Measurements from ENCODE around the gene TRAF5.
"Not testable (repeated sequence)": the region's sequence is repeated elsewhere in the genome, so short reads cannot be mapped to it uniquely, and the experiment has no call there.

Gene TRAF5

DNA sequence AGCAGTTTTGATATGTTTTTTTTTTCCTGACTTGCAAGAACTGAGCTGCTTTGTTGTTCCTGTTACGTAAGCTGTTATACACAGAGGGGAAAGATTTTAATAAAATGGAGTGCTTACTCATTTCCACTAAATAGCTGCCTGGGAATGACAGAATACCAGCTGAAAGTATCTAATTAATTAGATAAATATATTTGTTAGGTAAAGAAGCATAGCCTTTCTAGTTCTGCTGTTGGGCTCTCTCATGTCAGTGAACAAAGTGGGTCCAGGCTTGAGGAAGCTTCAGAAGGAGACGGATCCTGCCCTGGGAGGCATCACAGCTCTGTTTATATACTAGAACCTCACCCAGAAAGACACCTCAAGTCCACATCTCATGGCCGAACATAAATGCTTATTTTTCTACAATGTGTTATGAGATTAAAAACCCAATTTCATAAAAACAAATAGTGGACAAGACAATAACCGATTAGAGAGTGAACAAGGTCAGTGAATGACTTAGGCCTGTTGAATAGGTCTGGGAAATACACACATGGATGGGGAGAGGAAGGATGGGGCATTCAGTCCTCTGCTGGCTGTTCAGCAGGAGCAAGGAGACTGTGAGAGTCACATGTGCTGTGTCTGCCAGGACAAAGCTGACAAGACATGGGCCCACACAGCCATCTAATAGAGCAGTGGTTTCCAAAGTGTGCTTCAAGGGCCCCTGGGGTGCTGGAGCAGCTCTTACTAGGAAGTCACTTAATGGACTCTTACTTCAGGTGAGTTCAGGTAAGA lies 20.6 kb downstream of the TRAF5 start:
- DNase-seq, result no peak

DNA sequence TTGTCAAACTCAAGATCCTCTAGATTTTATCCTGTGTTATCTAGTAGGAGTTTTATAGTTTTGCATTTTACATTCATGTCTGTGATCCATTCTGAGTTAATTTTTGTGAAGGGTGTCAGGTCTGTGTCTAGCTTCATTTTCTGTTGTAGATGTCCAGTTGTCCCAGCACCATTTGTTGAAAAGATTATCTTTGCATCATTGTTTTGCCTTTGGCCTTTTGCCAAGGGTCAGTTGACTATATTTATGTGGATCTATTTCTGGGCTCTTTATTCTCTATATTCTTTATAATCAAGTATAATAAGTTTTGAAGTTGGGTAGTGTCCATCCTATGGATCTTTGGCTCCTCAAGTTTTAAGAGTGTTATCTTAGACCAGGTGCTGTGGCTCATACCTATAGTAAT lies 21.9 kb downstream of the TRAF5 start:
- DNase-seq, result no peak

DNA sequence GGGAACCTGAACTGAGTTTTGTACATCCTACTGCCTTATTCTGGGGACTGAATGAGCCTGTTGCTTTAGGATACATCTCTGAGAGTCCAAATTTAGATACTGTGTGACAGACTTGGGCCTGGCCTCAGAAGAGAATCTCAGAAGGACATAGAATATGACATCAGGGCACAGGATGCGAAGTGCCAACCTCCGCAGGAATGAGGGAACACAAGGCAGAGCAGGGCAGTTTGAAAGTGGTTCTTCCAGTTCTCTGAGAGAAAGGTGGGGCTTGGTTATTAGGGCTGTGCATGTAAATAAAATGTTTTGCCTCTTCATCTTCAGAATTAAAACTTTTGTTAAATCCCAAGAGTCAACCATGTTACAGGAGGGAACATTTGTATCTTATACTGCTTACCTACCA lies 23.1 kb downstream of the TRAF5 start:
- no peak for DNase-seq

DNA sequence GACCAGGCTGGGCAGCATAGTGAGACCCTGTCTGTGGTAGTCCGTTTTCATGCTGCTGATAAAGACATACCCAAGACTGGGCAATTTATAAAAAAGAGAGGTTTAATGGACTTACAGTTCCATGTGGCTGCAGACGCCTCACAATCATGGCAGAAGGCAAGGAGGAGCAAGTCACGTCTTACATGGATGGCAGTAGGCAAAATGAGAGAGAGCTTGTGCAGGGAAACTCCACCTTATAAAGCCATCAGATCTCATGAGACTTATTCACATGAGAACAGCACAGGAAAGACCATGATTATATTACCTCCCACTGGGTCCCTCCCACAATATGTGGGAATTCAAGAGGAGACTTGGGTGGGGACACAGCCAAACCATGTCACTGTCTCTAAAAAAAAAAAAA lies 25.4 kb downstream of the TRAF5 start:
- not testable (repeated sequence) for DNase-seq

DNA sequence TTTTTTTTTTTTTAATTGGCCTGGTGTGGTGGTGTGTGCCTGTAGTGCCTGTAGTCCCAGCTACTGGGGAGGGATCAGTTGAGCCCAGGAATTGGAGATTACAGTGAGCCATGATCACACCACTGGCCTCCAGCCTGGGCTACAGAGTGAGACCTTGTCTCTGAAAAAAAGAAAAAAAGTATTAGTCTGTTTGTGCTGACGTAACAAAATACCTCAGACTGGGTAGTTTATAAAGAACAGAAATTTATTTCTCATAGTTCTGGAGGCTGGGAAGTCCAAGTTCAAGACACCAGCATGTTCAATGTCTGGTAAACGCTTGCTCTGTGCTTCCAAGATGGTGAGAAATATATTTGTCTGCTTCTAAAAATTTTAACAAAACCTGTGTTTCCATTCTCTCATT lies 25.8 kb downstream of the TRAF5 start:
- no peak for DNase-seq

DNA sequence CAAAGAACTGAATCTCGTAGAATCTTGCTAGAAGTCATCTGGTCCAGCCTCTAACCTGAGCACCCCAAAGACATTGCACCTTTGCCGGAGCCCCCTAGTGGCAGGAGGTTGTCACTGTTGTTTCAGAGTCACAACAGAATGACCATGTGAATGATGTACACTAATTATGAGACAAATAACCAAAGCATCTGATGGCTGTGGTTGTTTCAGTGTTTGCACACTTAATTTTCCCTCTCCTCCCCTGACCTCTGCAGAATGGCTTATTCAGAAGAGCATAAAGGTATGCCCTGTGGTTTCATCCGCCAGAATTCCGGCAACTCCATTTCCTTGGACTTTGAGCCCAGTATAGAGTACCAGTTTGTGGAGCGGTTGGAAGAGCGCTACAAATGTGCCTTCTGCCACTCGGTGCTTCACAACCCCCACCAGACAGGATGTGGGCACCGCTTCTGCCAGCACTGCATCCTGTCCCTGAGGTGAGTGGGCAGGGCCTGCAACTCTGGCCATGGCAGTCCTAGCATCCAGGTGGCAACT lies 26.4 kb downstream of the TRAF5 start:
- DNase-seq, result no peak

DNA sequence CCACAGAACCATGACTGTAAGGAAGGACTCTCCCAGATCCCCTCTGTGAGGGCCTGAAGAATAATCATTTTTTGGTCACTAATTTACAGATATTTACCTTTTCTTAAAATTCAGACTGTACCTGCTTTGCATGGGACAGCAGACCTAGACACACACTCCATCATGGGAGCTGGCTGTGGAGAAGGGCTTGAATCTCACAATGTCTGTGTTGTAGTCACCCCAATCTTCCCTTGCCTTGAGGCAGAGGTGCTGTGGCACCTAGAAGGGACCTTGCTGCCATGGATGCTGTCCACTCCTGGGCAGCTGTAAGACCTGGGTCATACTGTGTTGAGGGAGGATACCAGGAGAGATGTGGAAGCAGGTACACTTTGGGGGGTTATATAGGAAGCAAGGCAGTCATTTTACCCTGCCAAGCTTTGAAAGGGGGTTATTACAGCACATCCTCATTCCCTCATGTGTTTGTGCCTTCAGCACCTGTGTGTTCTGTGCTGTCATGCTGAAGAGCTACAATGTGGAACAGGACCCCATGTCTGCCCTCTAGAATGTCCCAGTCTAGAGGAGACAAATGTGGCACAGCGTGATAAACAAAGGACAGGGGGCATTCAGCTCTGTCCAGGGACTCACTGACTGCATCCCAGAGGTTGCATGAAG lies 27.1 kb downstream of the TRAF5 start:
- no peak for DNase-seq

DNA sequence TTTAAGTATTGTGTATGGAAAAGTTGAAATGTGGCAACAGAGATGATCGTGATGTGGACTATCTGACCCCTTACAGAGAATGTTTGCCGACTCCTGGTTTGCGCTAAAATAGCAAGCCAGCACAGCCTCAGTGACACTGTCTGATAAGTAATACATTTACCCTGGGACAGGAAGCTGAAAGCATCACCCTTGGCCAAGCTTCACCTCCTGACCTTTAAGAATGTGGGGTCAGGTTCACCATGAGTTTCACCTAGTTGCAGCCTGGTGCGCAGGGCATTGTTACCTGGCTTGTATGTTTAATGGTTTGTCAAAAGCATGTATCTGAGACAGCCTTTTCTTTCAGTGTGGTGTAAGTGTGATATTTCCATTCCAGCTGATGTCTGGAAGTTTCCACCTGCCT lies 29.2 kb downstream of the TRAF5 start:
- DNase-seq, result no peak

DNA sequence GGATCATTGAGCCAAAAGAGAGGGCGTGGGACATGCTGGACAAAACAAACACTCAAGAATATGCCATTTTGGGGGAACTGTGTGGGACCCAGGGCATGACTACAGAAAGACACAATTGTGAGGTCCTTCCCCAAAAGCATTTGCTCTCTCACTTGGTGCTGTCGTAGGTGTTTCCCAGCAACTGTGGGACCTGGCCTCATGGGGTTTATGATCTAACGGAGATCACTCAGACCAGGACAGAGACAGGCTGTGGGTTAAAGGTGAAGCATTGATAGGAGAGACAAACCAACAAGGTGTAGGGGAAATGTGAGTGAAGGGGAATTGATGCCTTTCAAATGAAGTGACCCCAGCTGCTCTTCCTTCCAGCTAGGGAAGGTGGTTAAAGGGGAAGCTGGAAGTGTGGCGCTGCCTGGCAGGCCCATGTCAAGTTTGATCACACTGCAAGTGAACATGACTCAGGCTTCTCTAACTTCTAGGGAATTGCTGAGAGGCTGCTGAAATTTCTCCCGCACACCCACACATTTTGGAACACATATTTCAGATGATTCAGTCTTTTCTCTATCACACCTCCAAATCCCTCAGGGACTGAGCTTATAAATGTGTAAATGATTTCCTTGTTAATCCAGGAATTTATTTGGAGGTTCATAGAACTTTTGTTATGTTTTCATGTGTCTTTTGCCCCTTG lies 30.2 kb downstream of the TRAF5 start:
- DNase-seq, result no peak

DNA sequence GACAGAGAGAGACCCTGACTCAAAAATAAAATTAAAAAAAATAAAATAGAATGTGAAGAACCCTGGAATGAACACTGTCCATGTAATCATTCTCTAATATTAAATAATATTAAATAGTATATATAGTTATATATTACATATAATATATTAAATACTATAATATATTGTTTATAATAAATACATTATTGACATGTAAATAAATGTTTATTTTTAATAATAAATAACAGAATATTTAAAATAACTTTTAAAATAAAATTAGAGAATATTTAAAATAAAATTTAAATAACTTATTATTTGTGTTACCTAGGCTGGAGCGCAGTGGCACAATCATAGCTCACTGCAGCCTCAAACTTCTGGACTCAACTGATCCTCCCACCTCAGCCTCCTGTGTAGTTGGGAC lies 32.1 kb downstream of the TRAF5 start:
- DNase-seq, result no peak

DNA sequence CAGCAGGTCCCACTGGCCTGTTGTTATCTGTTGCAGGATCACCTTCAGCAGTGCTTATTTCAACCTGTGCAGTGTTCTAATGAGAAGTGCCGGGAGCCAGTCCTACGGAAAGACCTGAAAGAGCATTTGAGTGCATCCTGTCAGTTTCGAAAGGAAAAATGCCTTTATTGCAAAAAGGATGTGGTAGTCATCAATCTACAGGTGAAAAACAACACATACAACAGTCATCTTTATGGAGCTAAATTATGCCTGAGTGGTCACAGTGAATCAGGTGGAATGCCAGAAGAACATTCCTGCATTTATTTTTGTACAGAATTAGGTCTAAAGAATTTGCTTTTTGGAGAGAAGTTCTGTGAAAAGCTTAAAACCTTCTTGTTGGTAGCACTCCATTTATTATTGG lies 33.2 kb downstream of the TRAF5 start:
- DNase-seq, result no peak

DNA sequence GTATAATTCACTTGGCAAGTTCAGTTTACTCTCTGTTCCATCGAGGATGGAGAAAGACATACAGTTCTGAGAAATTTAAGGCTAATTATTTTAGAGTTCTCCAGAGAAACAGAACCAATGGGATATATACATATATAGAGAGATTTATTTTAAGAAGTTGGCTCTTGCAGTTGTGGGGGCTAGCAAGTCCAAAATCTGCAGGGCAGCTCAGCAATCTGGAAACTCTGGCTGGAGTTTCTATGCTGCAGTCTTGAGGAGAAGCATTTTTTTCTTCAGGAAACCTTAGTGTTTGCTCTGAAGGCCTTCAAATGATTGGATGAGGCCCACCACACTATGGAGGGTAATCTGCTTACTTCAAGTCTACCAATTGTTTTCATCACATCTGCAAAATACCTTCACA lies 34.6 kb downstream of the TRAF5 start:
- no peak for DNase-seq

DNA sequence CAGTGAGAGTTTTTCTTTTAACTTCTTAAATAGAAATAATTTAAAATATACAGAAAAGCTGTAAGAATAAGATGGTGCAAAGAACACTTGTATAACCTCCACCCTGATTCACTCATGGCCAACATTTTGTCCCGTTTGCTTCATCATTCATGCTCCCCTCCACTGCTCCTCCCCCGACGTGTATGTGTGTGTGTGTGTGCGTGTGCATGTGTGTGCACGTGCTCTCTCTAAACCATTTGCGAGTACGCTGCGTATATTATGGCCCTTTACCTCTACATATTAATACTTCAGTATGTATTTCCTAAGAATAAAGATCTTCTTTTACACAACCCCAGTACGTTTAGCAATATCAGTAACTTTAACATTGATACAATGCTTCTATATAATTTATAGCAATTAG lies 43.0 kb downstream of the TRAF5 start:
- DNase-seq, result no peak

DNA sequence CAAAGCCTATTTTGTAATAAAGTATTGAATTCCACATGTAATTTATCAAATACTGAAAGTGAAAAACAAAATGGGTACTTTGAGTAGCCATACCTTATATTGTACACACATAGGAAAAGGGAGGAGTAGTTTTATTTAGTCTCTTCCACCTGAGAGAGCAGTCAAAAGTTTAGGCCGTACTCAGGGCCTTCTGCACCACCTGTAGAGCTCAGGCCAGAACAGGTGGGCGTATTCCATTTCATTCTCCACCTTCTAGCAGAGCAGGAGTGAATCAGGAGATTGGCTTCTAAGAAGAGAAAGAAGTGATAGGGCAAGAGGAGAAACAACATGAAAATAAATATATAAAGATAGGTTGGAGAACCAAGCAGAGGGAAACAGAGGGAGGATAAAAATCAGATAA lies 44.0 kb downstream of the TRAF5 start:
- no peak for DNase-seq

DNA sequence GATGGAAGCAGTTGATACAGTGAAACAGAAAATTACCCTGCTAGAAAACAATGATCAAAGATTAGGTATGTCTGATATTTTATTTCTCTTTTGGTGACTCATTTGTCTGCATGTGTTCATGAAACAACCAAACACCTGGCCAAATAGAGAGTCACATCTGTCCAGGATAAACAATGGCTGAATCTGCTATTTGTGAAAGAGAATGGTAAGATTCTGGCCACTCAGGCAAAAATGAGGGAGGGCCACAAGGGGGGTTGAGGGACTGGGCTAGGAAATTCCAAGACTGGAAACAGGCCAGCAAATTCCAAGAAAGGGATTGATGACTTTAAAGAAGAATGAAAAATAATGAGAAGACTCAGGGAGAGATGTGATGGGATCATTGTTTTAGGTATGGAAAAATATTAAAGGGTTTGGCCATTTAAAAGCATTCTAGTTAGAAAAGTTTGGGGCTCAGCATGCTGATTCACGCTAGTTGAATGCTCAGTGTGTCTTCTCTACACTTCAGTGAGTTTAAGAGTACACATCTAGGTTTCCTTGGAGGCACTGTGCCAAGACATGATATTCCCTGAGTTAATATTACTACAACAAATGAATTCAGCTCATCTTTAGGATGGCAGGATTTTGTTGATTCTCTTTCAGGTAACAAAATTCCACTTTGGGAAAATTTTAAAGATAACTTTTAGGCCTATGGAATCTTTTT lies 44.9 kb downstream of the TRAF5 start:
- no peak for DNase-seq

DNA sequence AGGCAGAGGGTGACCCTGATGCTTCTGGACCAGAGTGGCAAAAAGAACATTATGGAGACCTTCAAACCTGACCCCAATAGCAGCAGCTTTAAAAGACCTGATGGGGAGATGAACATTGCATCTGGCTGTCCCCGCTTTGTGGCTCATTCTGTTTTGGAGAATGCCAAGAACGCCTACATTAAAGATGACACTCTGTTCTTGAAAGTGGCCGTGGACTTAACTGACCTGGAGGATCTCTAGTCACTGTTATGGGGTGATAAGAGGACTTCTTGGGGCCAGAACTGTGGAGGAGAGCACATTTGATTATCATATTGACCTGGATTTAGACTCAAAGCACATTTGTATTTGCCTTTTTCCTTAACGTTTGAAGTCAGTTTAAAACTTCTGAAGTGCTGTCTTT lies 45.8 kb downstream of the TRAF5 start:
- no peak for DNase-seq

DNA sequence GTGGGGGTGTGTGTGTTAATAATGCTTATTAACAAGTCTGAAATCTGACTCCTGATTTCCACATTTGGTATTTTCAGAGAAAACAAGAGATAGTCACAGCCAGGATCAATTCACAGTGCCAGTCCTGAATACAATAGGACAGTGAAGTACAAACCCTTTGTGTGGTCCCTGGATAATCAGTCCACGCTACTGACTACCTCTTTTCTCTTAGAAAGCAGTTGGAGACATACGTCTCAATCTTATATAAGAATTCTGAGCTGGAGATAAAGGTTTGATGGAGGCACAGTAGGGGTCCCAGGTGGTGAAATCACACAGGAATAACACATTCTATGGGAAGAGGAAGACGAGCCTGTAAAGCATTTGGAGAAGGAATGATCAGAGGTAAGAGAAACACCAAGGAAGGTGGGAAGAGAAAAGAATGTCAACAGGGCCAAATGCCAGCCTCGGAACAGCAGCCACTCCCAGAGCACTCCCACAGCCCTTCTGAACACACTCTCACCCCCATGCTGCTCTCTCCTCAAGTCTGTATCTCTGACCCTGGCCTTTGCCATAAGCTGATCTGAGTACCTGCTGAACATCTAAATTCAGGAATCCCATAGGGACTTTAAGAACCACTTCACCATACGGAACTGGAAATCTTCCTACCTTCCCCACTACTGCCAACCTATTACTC lies 48.6 kb downstream of the TRAF5 start:
- no peak for DNase-seq

DNA sequence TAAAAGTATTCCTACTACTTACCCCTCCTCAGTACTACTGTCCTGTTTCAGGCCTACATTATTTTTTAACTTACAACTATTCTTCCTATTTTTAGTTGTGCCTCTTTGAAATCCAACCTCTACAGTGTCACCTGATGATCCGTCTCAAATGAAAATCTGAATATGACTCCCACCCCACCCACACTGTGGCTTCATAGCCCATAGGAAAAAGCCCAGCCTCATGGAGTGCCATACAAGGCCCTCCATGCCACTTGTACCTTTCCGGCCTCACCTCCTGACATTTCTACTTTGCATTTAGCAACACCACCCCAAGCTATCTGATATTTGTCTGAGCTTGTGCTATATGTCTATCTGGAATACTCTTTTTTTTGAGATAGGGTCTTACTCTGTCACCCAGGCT lies 49.3 kb downstream of the TRAF5 start:
- DNase-seq, result no peak

DNA sequence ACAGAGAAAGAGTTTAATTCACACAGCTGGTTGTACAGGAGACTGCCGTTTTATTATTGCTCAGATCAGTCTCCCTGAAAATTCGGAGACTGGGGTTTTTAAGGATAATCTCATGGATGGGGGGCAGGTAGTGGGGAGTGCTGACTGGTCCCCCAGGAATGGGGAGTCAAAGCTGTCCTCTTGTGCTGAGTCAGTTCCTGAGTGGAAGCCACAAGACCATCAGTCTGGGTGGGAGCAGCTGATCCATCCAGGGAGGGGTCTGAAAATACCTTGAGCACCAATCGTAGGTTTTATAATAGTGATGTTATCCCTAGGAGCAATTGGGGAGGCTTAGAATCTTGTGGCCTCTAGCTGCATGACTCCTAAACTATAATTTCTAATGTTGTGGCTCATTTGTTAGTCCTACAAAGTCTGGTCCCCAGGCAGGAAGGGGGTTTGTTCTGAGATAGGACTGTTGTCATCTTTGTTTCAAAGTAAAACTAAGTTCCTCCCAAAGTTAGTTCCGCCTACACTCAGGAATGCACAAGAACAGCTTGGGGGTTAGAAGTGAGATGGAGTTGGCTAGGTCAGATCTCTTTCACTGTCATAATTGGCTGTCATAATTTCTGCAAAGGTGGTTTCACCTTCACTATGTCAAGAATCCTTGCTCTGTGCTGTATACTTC lies 50.3 kb downstream of the TRAF5 start:
- DNase-seq, result no peak

DNA sequence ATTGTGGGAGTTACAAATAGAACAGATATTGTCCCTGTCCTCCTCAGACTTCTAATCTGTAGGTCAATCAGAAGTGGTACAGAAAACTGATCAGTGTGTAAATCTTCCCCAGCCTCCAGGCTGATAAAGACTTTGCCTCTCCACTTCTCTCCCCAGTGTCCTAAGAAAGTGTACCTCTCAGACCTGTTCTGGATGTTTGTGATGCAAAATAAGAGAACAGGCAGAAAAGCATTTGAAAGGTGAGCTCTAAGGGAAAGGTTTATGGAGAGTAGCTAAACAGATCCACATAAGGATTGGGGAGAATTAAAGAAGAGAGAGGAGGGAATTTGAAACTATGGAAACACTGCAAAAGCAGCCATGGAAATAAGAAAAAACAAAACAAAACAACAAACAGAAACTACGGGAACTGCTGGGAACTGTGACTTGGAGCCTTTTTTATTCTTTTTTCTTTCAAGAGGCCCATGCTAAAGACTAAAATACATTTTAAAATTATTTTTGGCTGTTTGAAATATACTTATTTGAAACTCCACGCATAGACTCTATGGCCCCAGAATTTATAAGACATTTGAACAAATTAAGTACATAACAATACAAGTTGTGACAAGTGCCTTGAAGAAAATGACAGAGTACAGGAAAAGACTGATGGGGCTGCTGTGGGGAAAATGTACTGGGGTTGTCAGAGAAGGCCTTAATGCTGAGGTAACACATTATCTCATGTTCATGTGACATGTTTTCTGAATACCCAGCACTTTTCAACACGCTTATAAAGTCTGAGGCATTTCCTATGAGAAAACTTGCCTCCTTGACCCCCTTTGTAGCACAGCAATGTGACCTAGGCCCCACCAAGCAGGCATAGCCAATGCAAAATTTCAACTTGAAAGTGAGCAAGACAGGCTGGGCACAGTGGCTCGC lies 51.2 kb downstream of the TRAF5 start:
- DNase-seq, result no peak

DNA sequence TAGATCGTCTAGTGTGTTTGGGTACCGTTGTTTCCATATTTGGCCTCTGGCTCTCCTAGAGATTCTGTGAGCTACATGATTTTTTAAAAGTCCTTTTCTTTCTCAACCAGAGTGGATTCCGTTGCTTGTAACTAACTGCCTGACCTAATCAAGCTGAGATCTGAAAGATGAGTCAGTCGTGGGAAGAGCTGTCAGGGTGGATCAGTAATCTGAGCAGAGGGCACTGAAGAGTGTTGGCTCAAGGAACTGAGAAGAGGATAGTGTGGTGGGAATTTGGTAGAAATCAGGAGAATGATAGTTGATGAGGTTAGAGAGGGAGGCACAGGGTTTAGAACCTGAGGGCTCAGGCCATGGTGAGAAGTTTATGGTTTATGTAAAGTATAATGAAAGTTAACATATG lies 52.2 kb downstream of the TRAF5 start:
- DNase-seq, result no peak

Measured in SIG-M5 (cell line).